Measurements from ENCODE around the gene GDPD4.

Gene GDPD4

GRCh38 chr11:77179681-77180080 is 121.8 kb downstream of the GDPD4 start:
- no peak for DNase-seq (ENCODE audit: low read depth)
- no peak overlapping the region for H3K4me3 ChIP-seq (ENCODE audit: low read length)
- TF ChIP-seq, protein P1, sequence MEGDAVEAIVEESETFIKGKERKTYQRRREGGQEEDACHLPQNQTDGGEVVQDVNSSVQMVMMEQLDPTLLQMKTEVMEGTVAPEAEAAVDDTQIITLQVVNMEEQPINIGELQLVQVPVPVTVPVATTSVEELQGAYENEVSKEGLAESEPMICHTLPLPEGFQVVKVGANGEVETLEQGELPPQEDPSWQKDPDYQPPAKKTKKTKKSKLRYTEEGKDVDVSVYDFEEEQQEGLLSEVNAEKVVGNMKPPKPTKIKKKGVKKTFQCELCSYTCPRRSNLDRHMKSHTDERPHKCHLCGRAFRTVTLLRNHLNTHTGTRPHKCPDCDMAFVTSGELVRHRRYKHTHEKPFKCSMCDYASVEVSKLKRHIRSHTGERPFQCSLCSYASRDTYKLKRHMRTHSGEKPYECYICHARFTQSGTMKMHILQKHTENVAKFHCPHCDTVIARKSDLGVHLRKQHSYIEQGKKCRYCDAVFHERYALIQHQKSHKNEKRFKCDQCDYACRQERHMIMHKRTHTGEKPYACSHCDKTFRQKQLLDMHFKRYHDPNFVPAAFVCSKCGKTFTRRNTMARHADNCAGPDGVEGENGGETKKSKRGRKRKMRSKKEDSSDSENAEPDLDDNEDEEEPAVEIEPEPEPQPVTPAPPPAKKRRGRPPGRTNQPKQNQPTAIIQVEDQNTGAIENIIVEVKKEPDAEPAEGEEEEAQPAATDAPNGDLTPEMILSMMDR (conservative IDR thresholded peaks at IDR 0.05; ENCODE audit: low read depth, low read length) = no peak

DNA sequence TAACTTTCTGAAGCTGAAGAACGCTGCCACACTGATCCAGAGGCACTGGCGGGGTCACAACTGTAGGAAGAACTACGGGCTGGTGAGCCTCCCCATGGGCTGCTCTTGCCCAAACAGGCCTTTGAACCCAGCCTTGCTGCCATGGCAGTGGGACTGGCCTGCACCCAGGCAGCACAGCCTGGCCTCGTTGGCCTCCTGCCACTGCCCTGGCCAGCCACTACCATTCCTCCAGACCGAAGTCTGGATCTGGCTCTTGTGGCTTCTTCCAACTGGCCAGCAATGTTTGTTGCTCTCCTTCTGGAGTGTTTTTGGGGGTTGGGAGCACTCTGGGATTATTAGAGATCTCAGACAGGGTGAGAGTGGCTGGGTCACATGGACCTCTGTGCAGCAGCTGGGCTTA is 122.4 kb downstream of the GDPD4 start:
- no peak for DNase-seq (ENCODE audit: low read depth)
- H3K4me3 ChIP-seq (ENCODE audit: low read length) = no peak overlapping the region
- TF ChIP-seq, protein P1 (conservative IDR thresholded peaks at IDR 0.05; ENCODE audit: low read depth, low read length) = no peak

GRCh38 chr11:77178150-77178549 is 123.3 kb downstream of the GDPD4 start:
- TF ChIP-seq, protein P1 (conservative IDR thresholded peaks at IDR 0.05; ENCODE audit: low read depth, low read length) = no peak
- H3K4me3 ChIP-seq (ENCODE audit: low read length) = no peak overlapping the region

GRCh38 chr11:77176996-77177395 is 124.5 kb downstream of the GDPD4 start:
- TF ChIP-seq, protein P1 (conservative IDR thresholded peaks at IDR 0.05; ENCODE audit: low read depth, low read length) = no peak
- no peak for DNase-seq (ENCODE audit: low read depth)
- no peak overlapping the region for H3K4me3 ChIP-seq (ENCODE audit: low read length)

More at GRCh38 chr11:77178150-77178549, 123.3 kb downstream of the GDPD4 start:
- DNase-seq (ENCODE audit: low read depth) = no peak

DNA sequence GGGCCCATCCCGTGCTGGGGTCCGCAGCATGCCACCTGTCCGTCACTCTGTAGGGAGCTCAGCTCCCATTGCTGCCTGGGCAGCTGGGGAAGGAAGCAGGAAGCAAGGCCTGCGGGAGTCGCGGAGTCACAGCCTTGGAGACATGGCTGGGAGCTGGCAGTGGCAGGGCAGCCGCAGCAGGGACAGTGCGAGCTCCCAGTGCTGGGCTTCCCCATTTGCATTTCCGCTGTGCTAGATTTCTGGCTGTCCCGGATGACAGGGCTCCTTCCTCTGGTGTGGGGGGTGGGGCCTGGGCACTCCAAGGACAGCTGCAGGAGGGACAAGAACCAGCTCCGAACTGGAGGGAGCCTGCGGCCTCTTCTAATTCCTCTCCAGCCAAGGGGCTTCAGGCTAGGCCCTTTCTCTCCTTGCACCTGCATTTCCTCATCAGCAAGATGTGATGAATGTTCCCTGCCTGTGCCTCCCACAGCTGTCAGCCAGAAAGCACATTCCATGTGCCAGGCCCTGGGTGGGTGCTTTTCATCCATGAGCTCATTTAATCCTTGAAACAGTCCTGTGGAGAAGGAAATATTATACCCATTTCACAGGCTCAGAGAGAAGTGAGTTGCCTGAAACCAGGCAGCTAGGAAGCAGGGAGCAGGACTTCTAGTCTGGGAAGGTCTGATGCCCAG is 125.5 kb downstream of the GDPD4 start:
- no peak overlapping the region for H3K4me3 ChIP-seq (ENCODE audit: low read length)
- no peak for DNase-seq (ENCODE audit: low read depth)
- TF ChIP-seq, protein P1 (conservative IDR thresholded peaks at IDR 0.05; ENCODE audit: low read depth, low read length) = no peak

GRCh38 chr11:77175021-77175842 is 126.3 kb downstream of the GDPD4 start:
- no peak overlapping the region for H3K4me3 ChIP-seq (ENCODE audit: low read length)
- no peak for DNase-seq (ENCODE audit: low read depth)
- TF ChIP-seq, protein P1 (conservative IDR thresholded peaks at IDR 0.05; ENCODE audit: low read depth, low read length) = no peak

Measured in retinal pigment epithelial cell (primary cell).